HG02981 (cell line): ENCODE data around the gene CTAGE9.
"Not testable (repeated sequence)": the region's sequence is repeated elsewhere in the genome, so short reads cannot be mapped to it uniquely, and the experiment has no call there.

ENCODE experiments used
- ATAC-seq: cut with Tn5 transposase; IDR thresholded peaks from one replicate; pipeline ENCODE4 v1.9.1; 2021; ENCODE audit warnings: mild to moderate bottlenecking, moderate library complexity; ENCODE audit not compliant: unreplicated experiment

Gene CTAGE9

DNA sequence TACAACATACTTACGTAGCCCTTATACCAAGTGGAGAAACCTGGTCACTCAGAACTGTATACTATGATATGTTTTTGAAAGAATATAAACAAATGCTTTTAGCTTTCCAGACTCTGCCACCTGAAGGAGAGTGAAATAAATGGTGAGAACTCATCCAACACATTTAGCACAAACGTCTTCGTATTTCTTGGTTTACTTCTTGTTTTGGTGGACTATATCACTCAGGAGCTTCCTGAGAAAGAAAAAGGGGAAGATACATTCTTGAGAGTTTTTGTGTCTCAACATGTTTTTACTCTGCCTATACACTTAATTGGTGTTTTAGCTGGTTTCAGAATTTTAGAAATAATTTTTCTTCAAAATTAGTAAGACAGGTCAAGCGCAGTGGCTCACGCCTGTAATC, 19.4 kb upstream of the CTAGE9 start:
- no peak for ATAC-seq

DNA sequence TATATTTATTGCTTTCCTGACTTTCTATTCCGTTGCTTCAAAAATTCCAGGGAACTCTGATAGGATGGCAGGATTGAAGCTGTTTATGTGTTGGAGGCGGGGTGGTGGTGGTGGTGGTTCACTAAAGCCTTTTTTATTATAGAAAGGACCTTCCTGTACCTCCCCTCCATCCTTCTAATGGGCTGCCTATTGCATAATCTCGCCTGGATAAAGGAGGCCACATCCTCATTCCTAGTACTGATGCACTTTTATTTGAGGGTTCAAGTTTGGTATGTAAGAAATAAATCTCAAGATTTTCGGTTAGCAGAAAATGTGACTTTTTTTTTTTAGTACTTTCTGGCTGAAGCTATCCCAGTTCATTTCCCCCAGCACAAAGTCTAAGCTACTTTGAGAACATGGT, 18.7 kb upstream of the CTAGE9 start:
- ATAC-seq, result no peak

DNA sequence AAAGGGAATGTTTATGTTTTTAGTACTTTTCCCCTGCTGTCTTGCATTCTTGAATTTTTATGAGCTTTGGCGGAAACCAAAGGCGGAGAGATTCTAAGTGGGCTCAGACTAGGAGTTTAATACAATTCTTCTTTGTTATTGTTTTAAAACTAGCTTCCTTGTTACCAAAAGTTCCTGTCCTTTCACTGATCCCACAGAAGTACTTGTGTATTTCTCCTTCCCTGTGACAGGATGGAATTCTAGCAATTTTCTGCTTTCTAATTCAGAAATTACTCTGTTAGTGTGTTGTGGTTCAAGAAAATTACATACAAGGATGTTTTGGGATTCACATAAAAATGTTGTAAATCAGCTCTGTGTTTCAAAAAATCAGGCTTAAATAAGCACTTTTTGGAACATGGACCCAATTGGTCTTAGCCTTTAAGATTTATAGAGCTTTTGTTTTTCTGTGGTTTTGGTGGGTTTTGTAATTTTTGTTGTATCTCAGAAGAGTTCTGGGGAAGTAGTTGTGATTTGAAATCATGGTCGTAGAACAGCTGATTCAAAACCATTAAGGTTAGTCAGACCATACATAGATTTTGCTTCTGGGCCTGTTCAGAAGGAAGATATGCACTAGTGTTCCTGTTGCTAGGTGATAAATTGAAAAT, 17.6 kb upstream of the CTAGE9 start:
- ATAC-seq, result no peak

DNA sequence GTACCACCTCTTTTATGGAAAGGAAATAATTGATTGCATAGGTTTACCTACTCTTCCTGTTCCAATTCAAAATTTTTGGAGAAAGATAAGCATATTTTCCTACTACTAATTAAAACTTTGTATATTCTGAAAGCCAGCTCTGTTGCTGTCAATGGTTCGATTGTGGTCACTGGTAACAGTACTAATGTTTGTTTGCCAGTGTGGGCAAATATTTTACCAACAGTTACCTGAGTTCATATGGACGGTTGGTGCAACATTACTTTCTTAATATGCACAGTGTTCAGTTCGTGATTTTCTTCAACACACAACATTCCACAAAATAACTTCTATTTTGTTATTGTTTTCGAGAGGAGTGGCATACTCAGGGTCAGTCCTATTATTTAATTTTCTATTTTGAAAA, 17.1 kb upstream of the CTAGE9 start:
- no peak for ATAC-seq

DNA sequence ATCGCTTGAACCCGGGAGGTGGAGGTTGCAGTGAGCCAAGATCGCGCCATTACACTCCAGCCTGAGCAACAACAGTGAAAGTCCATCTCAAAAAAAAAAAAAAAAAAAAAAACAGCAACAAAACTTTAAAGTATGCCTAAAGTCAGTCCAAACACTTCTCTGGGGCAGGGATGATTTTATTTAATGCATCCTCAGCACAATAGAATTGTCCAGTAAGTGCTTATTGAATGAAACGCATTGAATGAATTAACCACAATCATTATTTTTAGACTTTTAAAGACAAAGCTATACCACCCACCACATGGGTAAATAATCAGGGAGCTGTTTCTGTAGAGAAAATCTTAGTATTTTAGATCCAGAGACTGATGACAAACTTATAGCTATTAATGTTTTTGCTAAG, 16.6 kb upstream of the CTAGE9 start:
- ATAC-seq, result no peak

DNA sequence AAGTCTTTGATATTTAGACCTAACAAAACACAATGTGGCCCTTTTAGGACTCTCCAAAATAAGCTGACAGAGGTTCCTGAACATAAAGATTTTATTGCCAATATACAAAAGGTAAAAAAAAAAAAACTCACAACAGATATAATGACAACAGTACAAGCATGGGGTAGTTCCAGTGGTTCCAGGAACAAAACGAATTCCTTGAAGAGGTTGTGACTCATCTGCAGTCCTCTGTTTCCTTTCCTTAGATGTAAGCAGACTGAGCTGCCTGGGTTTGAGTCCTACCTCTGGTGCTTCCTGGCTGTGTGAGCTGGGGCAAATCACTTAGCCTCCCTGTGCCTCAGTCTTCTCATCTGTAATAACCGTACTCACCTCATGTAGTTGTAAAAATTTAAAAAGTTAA, 13.3 kb upstream of the CTAGE9 start:
- no peak for ATAC-seq

DNA sequence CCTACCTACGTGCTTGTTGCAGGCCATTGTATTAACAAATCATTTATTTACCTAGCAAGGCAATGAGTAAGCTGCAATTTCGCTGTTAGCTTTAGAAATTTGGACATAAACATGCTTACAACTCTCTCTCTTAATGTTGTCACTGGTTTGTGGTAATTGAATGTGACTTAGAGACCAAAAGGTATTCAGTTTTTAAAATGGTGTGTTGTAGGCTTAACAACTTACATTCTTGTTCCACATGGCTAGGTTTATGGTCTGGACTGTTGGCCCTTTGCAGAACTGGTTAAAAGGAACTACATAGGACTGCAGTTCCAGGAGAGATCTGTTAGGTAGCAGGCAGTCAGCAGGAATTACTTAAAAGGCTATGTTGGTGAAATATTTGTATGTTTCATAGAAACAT, 10.3 kb upstream of the CTAGE9 start:
- ATAC-seq, result no peak

DNA sequence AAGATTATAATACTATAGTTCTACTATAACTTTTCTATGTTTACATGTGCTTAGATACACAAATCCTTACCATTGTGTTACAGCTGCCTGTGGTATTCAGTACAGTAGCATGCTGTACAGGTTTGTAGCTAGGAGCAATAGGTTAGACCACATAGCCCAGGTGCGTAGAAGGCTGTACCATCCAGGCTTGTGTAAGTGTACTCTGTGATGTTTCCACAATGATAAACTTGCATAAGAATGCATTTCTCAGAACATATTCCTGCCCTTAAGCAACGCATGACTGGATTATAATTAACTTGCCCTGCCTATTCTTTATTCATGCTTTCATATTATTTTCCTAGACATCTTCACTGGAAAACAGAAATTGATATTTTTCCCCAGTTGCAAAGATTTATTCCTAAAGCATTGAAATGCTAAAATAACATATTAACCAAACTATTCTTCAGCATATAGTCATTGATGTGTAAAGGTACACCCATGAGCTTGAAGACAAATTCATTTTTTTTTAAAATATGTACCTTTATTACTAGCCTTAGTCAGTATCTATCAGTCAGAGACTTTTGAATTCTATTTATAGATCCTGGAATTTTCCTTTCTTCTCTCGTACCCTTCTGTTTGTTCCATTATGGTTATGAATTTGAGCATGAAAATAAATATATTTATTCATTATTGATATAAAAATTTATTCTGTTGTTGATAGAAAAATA, 7.2 kb upstream of the CTAGE9 start:
- ATAC-seq, result no peak

DNA sequence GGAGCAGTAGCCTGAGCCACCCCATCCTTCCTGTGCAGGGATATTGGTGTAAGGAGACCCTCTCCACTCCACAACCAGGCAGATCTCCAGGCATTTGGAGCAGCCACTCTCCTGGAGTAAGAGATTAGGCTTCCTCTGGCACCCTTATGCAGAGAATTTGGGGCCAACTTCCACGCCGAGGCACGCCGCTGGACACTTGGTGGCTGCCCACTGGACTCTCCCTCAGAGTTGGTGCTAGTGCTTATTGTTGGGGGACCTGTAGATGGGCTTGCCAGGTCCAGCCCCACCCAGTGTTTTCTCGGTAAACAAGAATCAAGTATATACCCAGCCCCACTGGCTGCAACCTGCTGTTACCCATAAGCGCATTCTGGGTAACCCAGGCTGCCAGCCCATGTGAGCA, 4.8 kb upstream of the CTAGE9 start:
- ATAC-seq, result not testable (repeated sequence)

DNA sequence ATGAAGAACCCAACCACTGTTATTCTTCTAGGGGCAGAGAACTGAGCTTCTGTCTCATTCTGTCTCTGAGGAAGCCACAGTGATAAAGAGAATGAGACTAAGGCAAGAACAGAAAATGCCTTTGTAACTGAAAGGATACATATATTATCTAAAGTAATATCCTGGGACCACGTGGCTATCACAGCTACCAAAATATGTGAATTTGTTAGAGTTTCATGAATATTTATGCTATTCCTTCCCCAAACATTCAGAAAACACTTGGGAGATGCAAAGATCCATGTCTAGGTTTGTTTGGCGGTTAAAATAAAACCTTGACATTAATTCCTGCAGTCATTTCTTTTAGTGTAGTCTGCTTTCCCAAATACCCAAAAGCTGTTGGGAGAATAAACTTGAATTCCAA, 6.9 kb downstream of the CTAGE9 start:
- ATAC-seq, result not testable (repeated sequence)

DNA sequence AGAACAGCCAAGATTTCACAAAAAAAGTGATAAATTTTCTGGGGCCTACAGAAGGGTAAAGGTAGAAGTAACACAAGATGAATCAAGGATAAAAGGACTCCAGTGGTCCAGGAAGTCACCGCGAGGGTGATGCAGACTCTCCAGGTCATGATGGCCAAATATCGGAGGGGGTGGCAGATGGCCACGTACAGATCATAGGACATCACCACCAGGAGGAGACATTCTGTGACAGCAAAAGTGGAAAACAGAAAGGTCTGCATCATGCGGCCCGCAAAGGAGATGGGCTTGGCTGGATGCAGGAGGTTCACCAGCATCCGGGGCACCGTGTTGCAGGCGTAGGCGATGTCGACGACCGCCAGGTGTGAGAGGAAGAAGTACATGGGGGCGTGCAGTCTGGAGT, 10.0 kb downstream of the CTAGE9 start:
- not testable (repeated sequence) for ATAC-seq

DNA sequence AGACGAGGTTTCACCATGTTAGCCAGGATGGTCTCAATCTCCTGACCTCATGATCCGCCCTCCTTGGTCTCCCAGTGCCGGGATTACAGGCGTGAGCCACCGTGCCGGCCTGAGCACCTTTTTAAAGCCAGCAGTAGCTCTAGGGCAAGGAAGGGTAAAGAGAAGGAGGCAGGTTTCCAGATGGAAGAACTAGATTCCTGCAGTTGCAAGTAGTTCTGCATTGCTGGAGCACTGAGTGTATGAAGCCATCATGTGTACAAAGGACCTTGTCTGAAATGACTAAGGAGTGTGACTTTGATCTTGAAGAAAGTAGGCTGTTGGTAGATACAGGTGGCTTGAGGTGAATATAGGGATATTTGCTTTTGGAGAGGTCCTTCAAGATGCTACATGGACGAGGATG, 13.9 kb downstream of the CTAGE9 start:
- no peak for ATAC-seq

DNA sequence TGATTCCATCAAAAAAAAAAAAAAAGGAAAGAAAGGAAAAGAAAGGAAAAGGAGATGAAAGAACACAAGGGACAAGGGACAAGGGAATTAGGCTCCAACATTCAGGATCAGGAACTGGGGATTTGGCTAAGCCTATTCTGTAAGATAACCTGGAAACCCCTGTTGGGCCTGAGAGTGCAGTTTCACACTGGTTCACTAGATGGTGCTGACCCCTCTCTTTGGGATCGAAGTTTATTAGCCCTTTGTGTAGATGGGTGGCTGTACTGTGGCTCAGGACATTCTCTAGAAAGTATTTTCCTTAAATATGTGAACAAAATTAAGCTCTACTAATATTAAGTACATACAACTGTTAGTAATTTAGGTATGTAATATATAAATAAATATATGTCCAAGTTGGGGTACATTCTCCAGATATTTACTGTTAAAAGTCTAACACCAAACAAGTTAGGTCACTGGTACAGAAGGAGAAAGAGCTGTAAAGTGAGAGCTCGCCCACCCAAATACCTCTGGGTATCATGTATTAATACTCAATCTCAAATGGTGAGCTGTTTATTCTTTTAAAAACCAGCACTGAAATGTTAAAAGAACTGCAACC, 15.9 kb downstream of the CTAGE9 start:
- ATAC-seq, result peak; percentile 85

DNA sequence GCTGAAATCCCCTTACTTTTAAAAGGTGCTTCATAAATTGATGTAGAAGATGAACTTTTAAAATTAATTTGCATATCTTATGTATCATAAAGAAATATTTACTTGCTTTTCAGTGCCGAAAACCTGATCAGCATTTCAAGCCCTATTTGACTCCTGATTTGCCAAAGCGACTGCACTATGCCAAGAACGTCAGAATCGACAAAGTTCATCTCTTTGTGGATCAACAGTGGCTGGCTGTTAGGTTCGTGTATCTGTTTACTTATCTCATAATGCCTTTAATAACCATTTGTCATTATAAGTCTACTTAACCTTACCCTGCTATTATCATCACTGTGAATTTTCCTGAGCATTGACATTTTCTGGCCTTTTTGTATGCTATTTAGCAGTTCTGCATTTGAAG, 17.4 kb downstream of the CTAGE9 start:
- ATAC-seq, result no peak

DNA sequence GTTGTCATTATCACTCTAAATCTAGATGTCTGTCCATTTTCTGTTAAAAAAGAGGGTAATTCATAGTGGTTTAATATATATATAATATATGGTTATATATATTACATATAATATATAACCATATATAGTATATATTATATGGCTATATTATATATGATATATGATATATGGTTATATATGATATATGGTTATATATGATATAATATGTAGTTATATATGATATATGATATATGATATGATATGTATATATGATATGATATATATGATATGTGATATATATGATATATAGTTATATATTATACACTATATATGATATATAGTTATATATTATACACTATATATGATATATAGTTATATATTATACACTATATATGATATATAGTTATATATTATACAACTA, 18.2 kb downstream of the CTAGE9 start:
- no peak for ATAC-seq

DNA sequence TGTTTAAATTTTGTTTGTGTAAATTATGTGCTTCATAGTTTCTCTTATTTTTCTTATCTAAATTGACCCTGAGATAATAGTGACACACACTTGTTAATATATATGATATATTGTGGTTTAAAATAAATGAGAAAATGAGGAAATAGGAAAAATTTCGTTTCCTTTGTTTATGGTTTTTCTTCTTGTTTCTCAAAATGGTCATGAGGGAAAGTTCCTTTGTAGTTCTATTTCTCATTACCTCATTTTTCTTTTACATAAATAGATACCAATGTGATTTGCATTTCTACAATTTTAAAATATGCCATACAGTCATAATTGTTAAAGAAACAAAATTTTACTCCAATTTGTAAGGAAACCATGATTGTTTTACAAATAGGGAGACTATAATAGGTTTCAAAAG, 18.8 kb downstream of the CTAGE9 start:
- no peak for ATAC-seq

DNA sequence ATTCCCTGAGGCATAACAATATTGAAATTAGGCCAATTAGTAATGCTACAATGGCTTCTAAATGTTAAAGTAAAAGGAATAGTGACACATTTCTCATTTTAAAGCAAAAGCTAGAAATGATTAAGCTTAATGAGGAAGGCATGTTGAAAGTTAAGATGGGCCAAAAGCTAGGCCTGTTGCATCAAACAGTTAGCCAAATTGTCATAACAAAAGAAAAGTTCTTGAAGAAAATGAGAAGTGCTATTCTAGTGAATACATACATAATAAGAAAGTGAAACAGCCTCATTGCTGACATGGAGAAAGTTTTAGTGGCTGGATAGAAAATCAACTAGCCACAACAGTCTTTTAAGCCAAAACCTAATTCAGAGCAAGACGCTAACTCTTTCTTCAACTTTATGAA, 22.5 kb downstream of the CTAGE9 start:
- peak; percentile 72 for ATAC-seq

DNA sequence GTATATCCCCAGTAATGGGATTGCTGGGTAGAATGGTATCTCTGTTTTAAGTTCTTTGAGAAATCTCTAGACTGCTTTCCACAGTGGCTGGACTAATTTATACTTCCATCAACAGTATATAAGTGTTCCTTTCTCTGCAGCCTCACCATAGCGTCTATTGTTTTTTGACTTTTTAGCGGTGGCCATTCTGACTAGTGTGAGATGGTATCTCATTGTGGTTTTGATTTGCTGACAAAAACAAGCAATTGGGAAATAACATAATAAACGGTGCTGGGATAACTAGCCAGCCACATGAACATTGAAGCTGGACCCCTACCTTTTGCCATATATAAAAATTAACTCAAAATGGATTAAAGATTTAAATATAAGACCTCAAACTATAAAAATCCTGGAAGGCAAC, 23.8 kb downstream of the CTAGE9 start:
- no peak for ATAC-seq

DNA sequence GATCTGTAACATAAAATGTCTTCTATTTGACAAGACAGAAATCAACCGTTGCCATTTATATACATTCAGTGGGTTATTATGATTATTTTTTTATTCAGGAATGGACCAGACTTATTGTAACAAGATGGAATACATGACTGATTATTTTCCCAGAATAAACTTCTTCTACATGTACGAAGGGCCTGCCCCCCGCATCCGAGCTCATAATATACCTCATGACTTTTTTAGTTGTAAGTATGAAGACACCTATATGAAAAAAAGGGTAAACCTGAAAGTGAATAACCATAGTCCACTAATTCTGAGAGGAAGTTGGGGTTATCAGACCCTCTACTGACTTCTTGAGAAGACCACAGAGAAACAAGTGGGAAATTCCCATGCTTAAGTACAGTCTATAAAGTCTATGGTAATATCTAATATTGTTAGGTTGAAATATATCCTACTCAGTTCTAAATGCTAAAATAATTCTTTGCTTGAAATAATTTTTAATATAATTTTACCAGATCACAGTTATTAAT, 25.5 kb downstream of the CTAGE9 start:
- ATAC-seq, result peak; percentile 67

DNA sequence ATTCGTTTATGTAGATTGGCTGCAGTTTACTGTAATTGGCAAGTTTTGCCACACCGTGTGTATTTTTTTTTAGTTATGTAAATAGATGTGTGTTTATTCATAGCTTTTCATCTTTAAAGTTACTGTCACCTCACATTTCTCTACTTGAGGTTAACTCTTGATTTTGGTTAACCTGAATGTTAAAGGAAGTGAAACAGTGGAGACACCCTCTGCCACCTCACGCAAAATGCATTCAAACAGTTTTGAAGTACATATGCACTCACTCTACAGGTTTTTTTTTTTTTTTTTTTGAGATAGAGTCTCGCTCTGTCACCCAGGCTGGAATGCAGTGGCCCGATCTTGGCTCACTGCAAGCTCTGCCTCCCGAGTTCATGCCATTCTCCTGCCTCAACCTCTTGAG, 27.3 kb downstream of the CTAGE9 start:
- ATAC-seq, result peak; percentile 62

DNA sequence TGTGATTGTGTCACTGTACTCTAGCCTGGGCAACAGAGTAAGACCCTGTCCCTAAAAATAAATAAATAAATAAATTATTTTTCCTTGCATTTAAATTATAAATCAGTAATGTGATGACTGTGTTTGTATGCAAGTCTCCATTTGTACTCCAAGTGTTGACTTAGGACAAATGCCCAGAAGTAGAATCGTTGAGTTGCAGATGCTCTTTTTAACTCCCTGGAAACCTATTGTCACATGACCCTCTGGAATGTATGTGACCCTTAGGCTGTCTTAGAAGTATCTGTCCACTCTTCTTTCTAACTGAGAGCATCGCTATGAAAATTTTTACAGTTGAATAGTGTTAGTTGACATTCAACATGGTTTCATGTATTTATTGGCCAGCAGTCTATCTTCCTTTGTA, 28.4 kb downstream of the CTAGE9 start:
- ATAC-seq, result no peak

DNA sequence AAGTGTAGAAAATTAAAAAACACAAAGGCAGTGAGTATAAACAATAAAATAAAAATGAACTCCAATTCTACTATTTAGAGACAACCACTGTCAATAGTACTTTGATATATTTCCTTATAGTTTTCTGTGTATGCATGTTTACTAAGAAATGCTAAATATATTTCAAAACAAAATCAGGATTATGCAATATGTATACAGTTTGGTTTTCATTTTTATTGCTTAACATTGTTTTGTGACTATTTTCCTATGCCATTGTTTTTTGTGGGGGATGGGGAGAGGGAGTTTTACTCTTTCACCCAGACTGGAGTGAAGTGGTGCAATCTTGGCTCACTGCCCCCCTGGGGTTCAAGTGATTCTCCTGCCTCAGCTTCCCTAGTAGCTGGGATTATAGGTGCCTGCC, 29.2 kb downstream of the CTAGE9 start:
- ATAC-seq, result no peak
